Cerebellar cortex (tissue), 1 donor: ENCODE measurements around the gene MAIP1.
A peak's percentile ranks its signal among the peaks of the same experiment; 100 is the strongest.

Source experiments
- DNase-seq: peaks from one replicate; pipeline ENCODE4 v3.0.0-alpha.2; 2015; ENCODE audit warnings: low spot score

Gene MAIP1

DNA sequence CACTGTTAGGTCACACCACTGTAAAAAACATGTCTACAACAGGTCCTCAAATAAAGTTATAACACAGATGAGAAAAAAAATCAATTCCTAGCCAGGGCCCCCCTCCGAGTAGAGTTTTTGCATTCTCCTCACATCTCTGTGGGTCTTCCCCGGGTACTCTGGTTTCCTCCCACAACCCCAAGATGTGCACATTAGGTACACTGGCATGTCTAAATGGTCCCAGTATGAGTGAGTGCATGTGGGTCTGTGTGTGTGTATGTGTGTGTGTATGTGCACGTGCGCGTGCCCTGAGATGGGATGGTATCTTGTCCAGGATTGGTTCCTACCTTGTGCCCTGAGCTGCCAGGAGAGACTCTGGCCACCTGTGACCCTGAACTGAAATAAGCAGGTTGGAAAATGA lies 5.0 kb upstream of the MAIP1 start:
- DNase-seq: no peak

DNA sequence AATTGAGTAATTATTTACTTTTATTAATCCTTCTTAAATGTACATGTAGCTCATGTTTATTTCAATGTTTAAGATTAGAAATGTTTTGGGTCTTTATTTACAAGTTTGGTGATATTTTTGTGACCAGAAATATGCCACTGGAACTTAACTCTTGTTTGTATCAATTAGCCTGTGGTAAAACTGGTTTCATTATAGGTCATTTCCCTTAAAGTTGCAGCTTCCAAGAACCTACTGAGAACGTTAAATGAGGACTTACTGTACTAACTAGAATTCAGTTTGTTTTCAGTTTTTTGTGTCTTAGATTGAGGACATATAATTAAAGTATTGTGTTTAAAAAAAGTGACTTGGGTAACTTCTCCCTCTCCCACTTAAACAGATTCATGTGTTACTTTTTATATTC lies 4.4 kb upstream of the MAIP1 start:
- no peak for DNase-seq

DNA sequence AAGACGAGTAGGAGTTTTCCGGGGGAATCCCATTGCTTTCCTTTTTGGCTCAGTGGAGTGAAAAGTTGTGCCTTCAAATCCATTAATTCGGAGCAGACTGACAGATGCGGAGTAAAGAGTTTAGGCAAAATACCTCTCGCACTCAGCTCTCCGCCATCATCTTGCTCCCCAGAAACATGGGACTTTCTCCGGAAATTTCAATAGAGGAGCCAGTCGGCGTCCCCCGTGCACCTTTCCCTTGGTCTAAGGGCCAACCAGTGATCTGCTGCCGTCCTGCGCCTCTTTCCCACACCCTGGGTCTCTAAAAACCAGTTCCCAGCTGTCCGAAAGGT lies 409 bp upstream of the MAIP1 start:
- DNase-seq: no peak

DNA sequence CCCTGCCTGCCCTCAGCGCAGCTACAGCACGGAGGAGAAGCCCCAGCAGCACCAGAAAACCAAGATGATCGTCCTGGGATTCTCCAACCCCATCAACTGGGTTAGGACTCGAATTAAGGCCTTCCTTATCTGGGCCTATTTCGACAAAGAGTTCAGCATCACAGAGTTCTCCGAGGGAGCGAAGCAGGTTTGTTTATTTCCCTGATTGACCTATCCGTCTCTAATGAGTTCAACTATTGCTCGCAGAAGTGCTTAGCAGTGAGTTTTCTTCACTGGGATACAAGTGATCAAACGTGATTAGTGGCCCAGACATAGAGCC lies 639 bp downstream of the MAIP1 start:
- DNase-seq: no peak

DNA sequence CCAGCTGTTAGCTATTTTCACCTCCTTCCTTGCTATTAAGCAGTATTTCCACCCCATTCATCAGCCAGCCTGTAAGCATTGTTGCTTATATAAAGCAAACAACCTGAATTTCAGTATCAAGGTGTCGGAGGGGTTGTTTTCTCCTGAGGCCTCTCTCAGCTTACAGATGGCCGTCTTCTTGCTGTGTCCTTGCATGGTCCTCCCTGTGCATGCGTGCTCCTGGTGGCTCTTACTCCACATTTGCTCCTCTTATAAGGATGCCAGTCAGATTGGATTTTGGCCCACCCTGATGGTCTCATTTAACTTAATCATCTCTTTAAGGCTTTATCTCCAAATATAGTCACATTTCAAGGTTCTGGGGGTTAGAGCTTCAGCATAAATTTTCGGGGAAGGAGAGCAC lies 2.6 kb downstream of the MAIP1 start:
- no peak for DNase-seq

DNA sequence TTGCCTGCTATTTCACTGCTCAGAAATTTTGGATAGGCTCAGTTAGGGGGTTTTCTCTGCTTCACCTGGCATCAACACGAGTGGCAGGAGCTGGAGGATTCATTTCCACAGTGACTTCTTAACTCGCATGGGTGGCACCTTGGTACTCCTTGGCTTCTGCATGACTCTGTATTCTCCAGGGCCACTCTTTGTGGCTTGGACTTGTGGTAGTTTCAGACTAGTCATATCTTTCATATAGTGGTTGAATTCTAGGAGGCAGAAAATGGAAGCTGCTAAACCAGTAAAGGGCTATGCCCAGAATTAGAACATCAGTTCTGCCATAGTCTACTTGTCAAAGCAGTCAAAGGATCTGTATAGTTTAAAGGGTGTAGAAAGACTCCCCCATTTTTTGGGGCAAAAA lies 6.8 kb downstream of the MAIP1 start:
- no peak for DNase-seq

GRCh38 chr2:199966405-199966804 lies 11.0 kb downstream of the MAIP1 start:
- no peak for DNase-seq

GRCh38 chr2:199966976-199967375 lies 11.6 kb downstream of the MAIP1 start:
- no peak for DNase-seq

DNA sequence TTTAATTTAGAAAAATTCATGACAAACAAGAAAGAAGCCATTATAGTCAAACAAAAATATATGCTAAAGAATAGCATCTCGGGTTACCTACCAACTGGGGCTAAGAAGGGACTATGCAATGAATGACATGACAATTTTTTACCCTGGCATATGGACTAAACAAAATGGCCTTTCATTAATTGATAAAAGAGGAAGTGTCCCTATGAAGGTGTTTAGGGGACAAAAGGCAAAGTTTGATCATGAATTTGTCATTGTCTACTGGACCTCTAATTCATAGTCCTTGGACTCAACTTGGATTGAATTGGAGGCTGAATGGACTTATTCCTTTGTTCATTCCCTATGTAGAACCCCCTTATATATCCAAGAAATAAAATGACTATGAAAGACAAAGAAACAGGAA lies 12.7 kb downstream of the MAIP1 start:
- DNase-seq: no peak

GRCh38 chr2:199972088-199972626 lies 16.8 kb downstream of the MAIP1 start:
- no peak for DNase-seq

DNA sequence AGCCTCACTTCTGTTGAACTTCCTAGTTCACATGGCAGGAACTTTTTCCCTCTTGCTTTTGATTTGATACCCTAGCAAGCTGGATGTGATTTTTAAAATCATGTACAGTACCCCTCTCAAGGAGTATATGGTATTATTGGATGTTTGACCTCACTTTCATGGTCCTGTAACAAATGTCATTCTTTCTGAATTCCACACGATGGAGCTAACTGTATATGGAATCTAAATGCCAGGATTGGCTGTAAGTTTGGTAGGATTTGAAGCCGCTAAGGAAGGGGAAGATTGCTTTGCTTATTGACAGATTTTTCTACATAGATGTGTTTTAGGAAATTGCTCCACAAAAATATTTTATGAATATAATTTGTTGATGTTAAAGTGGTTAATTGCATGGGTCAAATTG lies 18.3 kb downstream of the MAIP1 start:
- DNase-seq: peak; percentile 59

DNA sequence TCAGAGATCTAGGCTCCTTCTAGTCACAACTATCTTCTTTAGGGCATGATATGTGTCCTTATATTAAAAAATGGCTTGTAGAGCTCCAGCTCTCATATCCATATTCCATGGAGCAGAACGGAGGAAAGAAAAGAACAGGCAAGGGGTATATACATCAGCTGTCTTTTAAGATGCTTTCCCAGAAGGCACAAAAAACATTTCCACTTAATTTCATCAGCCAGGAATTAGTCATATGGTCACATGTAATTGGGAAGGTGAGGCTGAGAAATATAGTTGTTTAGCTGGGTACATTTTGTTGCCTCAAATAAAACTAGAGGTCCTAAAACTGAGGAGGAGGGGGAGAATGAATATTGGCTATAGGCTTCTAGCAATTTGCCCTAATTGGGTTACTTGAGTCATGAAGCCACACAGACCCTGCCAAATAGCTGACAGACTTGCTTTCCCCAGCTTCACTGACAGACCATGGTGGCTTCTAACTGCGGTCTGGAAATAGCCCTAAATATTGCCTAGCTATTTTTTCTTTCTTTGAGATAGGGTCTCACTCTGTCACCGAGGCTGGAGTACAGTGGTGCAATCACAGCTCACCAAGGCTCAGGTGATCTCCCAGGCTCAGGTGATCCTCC lies 20.0 kb downstream of the MAIP1 start:
- no peak for DNase-seq

GRCh38 chr2:199977984-199978415 lies 22.6 kb downstream of the MAIP1 start:
- DNase-seq: no peak

DNA sequence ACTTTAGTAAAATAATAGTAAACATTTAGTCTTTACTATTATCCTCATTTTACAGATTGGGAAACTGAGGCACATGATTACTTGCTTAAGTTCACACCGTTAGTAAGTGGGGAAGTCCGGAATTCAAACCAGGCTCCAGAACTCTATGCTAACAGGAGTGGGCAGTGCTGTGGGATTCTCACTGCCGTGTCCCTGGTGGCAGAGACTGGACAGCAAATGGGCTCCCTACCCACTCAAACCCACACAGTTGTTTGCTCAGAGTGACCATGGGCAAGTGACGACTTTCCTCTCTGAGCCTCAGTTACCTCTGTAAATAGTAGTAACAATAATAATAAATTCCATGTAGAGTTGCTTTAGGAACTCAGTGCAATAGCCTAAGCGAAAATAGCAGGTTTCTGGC lies 24.0 kb downstream of the MAIP1 start:
- DNase-seq: no peak

GRCh38 chr2:199979832-199980628 lies 24.6 kb downstream of the MAIP1 start:
- peak; percentile 88 for DNase-seq

- no peak for DNase-seq
Observed at GRCh38 chr2:199982126-199982843, 26.9 kb downstream of the MAIP1 start.

DNA sequence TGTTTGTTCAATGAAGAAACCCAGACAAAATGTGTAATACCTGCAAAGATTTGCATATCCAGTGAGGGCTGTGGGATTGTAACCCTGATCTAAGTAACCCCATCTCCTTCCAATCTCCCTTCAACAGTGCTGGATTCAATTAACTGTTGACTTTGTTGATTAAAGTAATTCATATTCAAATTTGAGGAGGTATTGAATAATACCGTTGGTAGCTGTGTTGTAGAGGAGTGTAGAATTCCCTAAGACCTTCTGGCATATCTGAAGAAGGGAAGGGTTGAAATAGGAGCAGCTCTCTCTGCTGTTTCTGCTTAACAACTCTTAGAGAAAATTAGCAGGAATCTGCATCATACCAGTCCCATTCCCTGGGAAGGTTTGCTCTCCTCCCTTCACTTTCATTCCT lies 28.2 kb downstream of the MAIP1 start:
- no peak for DNase-seq

DNA sequence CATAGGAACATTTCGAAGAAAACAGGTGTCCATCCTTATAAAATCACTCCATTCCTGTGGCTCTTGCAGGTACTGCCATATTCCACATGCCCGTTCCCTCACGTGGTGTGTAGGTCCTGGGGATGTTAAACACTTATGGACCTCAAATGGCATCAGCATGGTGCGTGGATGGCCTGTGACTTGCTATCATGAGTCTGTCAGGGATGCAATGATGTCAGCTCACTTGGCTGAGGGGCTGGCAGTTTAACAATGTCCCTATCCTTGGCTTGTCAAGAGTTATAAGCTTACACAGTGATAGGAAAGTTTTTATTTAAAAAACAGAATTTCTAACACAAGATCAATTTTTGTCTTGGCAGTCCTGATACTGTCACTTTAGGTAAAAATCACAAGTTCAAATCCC lies 28.8 kb downstream of the MAIP1 start:
- DNase-seq: no peak

DNA sequence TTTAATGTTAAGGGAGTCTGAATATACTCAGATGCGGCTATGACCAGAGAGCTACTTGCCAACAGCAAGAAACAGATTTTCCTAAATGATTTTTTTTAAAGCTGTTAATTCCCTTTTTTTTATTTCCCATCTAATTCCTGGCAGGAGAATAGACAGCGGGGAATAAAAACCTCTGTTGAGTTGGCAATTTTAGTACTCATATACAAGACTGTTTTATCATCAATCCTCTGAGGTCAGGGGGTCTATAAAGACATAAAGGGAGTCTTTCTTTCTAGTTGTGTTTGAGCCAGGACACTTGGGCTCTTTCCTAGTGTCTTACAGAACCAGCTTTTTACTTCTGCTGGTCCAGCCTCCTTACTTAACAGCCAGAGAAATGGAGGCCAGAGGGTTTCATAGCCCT lies 29.4 kb downstream of the MAIP1 start:
- DNase-seq: no peak

DNA sequence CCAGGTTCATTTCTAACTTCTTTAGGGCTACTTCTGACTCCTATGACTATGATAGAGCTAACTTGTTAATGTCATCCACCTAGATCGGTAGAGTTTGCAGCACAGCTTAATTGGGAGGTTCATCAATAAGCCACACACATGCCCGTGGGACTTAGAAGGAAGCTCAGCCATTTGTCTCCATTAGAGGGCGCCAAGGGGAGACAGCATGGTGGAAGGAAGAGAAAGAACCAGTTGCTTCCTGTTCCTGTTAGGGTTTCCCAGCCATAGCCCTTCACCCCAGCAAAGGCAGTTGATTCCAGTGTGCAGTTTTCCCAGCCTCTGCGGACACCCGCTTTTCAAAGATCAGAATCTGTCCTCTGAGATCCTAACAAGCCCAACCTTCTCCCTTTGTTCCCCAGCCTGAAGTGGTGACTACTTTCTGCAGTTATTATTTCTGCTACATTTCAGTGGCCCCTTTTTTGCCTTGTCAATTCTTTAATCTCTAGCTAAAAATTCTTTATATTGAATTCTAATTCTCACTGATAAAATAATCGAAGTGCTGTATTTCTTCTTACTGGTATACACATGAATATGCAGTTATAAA lies 30.3 kb downstream of the MAIP1 start:
- DNase-seq: peak; percentile 68

GRCh38 chr2:199987586-199987985 lies 32.2 kb downstream of the MAIP1 start:
- no peak for DNase-seq

GRCh38 chr2:199988151-199988550 lies 32.8 kb downstream of the MAIP1 start:
- no peak for DNase-seq

DNA sequence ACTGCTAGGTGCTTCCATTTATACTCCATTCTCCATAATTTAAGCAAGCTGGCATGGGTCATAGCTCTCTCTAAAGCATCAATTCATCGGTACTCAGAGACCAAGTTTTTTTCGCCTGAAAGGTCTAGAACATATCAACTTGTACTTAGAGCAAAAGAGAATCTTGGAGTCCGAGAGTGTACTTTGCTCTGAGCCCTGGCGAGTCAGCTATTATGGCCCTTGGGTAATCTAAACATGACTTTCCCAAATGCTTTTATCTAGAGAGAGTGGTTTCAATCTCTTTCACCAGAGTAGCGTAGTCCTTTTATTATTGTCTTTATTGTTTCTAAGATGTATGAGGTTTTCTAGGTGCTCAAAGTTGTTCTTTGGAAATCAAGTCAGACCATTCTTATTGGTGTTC lies 34.4 kb downstream of the MAIP1 start:
- DNase-seq: no peak
